ENCODE measurements around the gene SMIM36. TPM values are rescaled to one million over a fixed set of nuclear protein-coding genes. Genes with fewer than 3 reads are reported as not detected.
"Not testable (repeated sequence)": the region's sequence is repeated elsewhere in the genome, so short reads cannot be mapped to it uniquely, and the experiment has no call there.

SMIM36 gene
- total and polyA plus RNA-seq, 9 donors: not detected

DNA sequence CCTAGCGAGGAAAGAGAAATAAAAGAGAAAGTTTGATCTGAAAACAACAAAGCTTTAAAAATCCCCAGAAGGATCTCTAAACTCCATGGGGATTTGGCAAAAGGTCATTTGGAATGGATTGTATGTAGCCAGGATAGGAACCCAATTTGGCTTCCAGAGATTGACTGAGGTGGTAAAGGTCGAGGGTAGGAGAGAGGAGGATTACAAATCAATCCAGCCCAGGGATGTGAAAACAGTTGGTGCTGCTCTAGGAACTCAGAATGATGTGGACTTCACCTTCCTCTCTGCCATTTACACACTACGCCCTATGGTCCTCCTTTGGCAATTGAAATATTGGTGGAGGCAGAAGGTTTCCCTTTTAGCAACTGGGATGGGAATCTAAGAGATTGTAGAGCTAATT is 18.8 kb upstream of the SMIM36 start:
- no peaks in the 10 kb centered on the region for H3K4me1 ChIP-seq (ENCODE audit: insufficient read depth)
- no peaks in the 10 kb centered on the region for H3K36me3 ChIP-seq
- DNase-seq: no peak
- H3K4me3 ChIP-seq: no peak overlapping the region
- H3K27ac ChIP-seq: no peak overlapping the region
- TF ChIP-seq, protein P1, sequence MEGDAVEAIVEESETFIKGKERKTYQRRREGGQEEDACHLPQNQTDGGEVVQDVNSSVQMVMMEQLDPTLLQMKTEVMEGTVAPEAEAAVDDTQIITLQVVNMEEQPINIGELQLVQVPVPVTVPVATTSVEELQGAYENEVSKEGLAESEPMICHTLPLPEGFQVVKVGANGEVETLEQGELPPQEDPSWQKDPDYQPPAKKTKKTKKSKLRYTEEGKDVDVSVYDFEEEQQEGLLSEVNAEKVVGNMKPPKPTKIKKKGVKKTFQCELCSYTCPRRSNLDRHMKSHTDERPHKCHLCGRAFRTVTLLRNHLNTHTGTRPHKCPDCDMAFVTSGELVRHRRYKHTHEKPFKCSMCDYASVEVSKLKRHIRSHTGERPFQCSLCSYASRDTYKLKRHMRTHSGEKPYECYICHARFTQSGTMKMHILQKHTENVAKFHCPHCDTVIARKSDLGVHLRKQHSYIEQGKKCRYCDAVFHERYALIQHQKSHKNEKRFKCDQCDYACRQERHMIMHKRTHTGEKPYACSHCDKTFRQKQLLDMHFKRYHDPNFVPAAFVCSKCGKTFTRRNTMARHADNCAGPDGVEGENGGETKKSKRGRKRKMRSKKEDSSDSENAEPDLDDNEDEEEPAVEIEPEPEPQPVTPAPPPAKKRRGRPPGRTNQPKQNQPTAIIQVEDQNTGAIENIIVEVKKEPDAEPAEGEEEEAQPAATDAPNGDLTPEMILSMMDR (IDR thresholded peaks at IDR 0.05): no peak
- TF ChIP-seq EP300 (IDR thresholded peaks at IDR 0.05): no peak
- no peak for TF ChIP-seq POLR2A (IDR thresholded peaks at IDR 0.05)
- H3K27me3 ChIP-seq: no peaks in the 10 kb centered on the region
- 92 to 94% (median 93%) methylated on average over 3 of the region's 3 CpGs for WGBS, 3 donors
- no peaks in the 10 kb centered on the region for H3K9me3 ChIP-seq
- intact Hi-C loops (cut with DNase I): loop anchor here in 2 of 4 donors (5.0 to 10.0 kb wide), 2 partner anchors 95 to 187 kb away; no protein-coding TSS in a partner anchor

DNA sequence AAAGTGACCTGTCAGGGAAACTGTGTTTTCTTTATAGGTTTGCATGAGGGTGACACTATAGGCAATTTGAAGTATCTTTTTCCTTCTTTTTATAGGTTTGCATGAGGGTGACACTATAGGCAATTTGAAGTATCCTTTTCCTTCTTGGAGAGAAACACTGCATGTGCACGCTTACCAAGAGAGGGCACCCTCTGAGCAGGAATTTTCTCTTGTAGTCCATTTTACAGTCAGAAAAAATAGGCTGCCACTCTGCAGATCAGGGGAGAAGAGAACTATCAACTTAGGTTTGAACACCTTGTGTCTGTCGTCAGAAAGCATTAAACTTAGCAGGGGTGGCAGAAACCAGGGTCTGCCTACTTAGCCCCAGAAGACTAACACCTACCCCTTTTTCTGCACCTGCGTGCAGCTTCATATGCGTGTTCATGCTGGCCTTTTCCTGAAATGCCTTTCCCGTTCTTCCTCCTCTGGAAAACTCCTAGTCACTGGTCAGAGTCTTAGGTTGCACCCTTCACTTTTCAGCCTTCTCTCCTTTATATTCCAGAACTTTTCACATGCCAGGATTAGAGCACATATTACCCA is 16.4 kb upstream of the SMIM36 start:
- Histone ChIP-seq H3K9me3 (no peaks in the 10 kb centered on the region), H3K36me3 (no peaks in the 10 kb centered on the region), H3K4me1 (ENCODE audit: insufficient read depth) (no peaks in the 10 kb centered on the region), H3K27me3 (no peaks in the 10 kb centered on the region), H3K4me3 (no peak overlapping the region), H3K27ac (no peak overlapping the region)
- TF ChIP-seq, protein P1 (IDR thresholded peaks at IDR 0.05): peak; percentile 41 to 68 (median 67)
- TF ChIP-seq POLR2A (IDR thresholded peaks at IDR 0.05) (no peak), EP300 (IDR thresholded peaks at IDR 0.05) (no peak)
- peak; percentile 38 to 66 (median 52) for DNase-seq
- intact Hi-C loops (cut with DNase I): loop anchor here (2.0 to 10.0 kb wide), 8 partner anchors 115 to 1410 kb away; no protein-coding TSS in a partner anchor
- 59 to 63% (median 59%) methylated on average over 5 of the region's 5 CpGs for WGBS, 3 donors

GRCh38 chr17:55524440-55525220 is 13.4 kb upstream of the SMIM36 start:
- 70 to 71% (median 71%) methylated on average over 4 of the region's 4 CpGs for WGBS, 3 donors
- Histone ChIP-seq H3K9me3 (no peaks in the 10 kb centered on the region), H3K27ac (no peak overlapping the region), H3K4me3 (no peak overlapping the region), H3K36me3 (no peaks in the 10 kb centered on the region), H3K4me1 (ENCODE audit: insufficient read depth) (no peaks in the 10 kb centered on the region), H3K27me3 (no peaks in the 10 kb centered on the region)
- TF ChIP-seq POLR2A (IDR thresholded peaks at IDR 0.05): no peak
- TF ChIP-seq EP300 (IDR thresholded peaks at IDR 0.05): no peak
- TF ChIP-seq, protein P1 (IDR thresholded peaks at IDR 0.05): no peak
- intact Hi-C loops (cut with DNase I): loop anchor here (5.0 to 10.0 kb wide), 7 partner anchors 118 to 1413 kb away; no protein-coding TSS in a partner anchor
- no peak for DNase-seq

DNA sequence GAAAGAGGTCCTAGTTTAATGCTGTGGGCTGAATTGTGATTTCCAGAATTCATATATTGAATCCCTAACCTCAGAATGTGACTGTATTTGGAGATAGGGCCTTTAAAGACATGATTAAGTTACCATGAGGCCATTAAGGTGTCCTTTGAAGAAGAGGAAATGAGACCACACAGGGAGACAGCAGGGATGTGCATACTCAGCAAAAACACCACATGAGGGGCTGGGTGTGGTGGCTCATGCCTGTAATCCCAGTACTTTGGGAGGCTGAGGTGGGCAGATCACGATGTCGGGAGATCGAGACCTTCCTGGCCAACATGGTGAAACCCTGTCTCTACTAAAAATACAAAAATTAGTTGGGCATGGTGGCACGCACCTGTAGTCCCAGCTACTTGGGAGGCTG is 11.8 kb upstream of the SMIM36 start:
- WGBS, 3 donors: 90 to 95% (median 94%) methylated on average over 4 of the region's 4 CpGs
- intact Hi-C loops (cut with DNase I): loop anchor here in 1 of 4 donors (5.0 to 10.0 kb wide), 3 partner anchors 122 to 252 kb away; no protein-coding TSS in a partner anchor
- H3K9me3 ChIP-seq; H3K4me1 ChIP-seq (ENCODE audit: insufficient read depth); H3K36me3 ChIP-seq; H3K27me3 ChIP-seq; H3K4me3 ChIP-seq; H3K27ac ChIP-seq; DNase-seq: not testable (repeated sequence)

DNA sequence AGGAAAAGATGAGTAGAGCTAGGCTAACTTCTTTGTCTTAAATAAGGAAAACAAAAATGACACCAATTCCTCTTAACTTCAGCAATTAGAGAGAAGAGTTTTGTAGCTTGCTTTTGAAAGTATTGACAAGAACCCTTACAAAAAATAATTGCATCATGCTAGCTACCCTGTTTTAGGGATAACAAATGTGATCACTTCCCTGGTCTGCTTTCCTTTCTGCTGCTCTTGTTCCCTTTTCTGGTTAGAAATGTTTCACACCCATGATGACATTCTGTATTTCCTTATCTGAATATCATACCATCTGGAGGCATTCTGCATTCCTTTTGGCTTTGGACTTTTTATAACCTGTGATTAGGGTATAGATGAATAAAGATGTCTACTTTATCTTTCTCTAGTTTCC is 9.9 kb upstream of the SMIM36 start:
- intact Hi-C loops (cut with DNase I): loop anchor here in 1 of 4 donors (5.0 to 10.0 kb wide), 3 partner anchors 124 to 254 kb away; no protein-coding TSS in a partner anchor
- TF ChIP-seq, protein P1 (IDR thresholded peaks at IDR 0.05): no peak
- TF ChIP-seq EP300 (IDR thresholded peaks at IDR 0.05): no peak
- no peak for TF ChIP-seq POLR2A (IDR thresholded peaks at IDR 0.05)

More for the DNA sequence above, 9.9 kb upstream of the SMIM36 start:
- Histone ChIP-seq H3K36me3 (no peaks in the 10 kb centered on the region), H3K27me3 (no peaks in the 10 kb centered on the region), H3K9me3 (no peaks in the 10 kb centered on the region), H3K4me1 (ENCODE audit: insufficient read depth) (no peaks in the 10 kb centered on the region), H3K27ac (no peak overlapping the region), H3K4me3 (no peak overlapping the region)
- no peak for DNase-seq
